ENCODE measurements around the gene CADPS. TPM values are rescaled to one million over a fixed set of nuclear protein-coding genes. Genes with fewer than 3 reads are reported as not detected.

The CADPS gene
- total RNA-seq, 1 donor: under 0.01 TPM

DNA sequence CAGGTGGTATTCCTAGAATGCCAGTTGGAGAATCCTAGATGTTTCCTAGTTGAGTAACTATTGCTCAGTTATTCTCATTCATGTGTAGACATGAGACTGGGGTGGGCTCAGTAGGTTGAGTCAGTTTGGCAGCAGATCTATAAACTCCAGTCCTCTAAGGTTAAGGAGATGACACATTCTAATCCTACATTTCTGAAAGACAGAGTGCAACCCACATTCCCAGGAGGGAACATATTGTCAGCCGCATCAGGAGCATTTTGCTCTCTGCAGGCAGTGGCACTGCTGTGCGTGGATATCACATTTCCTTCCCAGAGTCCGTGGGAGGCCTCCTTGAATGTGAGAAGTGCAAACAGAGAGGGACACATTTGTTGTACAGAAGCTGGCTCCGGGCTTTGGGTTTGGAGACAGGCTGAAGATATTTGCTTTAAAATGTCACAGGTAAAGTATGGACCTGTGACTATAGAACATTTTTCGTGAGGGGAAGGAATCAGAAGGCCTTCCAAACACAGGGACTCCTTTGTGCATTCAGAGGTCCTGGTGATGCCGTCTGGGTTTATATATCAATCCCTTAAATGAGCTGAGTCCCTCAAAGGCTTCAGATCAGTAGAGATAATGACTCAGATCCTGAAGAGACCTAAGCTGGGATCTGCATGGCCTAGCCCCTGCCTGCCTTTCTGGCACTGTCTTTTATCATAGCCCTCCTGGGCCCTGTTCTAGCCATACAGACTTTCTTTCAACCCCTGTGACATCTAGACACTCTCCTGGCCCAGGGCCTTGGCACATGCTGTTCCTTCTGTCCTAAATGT lies 156.5 kb downstream of the CADPS start:
- Histone ChIP-seq H3K4me1 (ENCODE audit: insufficient read depth, low read length) (no peaks in the 10 kb centered on the region), H3K9me3 (ENCODE audit: low read depth, low read length) (no peaks in the 10 kb centered on the region), H3K4me3 (ENCODE audit: low read length) (no peak overlapping the region), H3K27me3 (ENCODE audit: insufficient read depth, low read length) (no peaks in the 10 kb centered on the region)

GRCh38 chr3:62718011-62718410 lies 157.2 kb downstream of the CADPS start:
- H3K9me3 ChIP-seq (ENCODE audit: low read depth, low read length): no peaks in the 10 kb centered on the region
- no peaks in the 10 kb centered on the region for H3K4me1 ChIP-seq (ENCODE audit: insufficient read depth, low read length)
- no peaks in the 10 kb centered on the region for H3K27me3 ChIP-seq (ENCODE audit: insufficient read depth, low read length)
- no peak overlapping the region for H3K4me3 ChIP-seq (ENCODE audit: low read length)

- no peaks in the 10 kb centered on the region for H3K4me1 ChIP-seq (ENCODE audit: insufficient read depth, low read length)
- H3K9me3 ChIP-seq (ENCODE audit: low read depth, low read length): no peaks in the 10 kb centered on the region
- no peak overlapping the region for H3K4me3 ChIP-seq (ENCODE audit: low read length)
- H3K27me3 ChIP-seq (ENCODE audit: insufficient read depth, low read length): no peaks in the 10 kb centered on the region
Measured at GRCh38 chr3:62712746-62713145, 162.5 kb downstream of the CADPS start.

DNA sequence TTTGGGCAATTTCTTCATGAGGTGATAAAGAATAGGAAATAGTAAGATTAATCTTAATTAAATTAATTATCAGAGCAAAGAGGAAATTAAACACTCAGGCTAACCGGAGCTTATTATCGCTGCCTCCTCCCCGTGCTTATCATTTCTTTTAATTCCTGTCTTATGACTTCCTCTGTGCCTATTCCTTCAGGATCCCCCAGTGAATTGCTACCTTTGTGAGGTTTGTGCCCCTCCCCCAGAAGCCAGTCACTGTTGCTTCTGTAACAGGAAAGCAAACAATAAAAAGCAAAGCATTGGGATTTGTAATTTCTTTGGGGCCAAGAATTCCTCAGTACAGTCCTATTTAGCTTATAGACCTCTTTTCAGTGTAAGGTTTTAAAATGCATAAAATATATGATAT lies 164.5 kb downstream of the CADPS start:
- Histone ChIP-seq H3K4me1 (ENCODE audit: insufficient read depth, low read length) (no peaks in the 10 kb centered on the region), H3K27me3 (ENCODE audit: insufficient read depth, low read length) (no peaks in the 10 kb centered on the region), H3K9me3 (ENCODE audit: low read depth, low read length) (no peaks in the 10 kb centered on the region), H3K4me3 (ENCODE audit: low read length) (no peak overlapping the region)

GRCh38 chr3:62708638-62709373 lies 166.4 kb downstream of the CADPS start:
- Histone ChIP-seq H3K4me1 (ENCODE audit: insufficient read depth, low read length) (no peaks in the 10 kb centered on the region), H3K27me3 (ENCODE audit: insufficient read depth, low read length) (no peaks in the 10 kb centered on the region), H3K4me3 (ENCODE audit: low read length) (no peak overlapping the region), H3K9me3 (ENCODE audit: low read depth, low read length) (no peaks in the 10 kb centered on the region)

DNA sequence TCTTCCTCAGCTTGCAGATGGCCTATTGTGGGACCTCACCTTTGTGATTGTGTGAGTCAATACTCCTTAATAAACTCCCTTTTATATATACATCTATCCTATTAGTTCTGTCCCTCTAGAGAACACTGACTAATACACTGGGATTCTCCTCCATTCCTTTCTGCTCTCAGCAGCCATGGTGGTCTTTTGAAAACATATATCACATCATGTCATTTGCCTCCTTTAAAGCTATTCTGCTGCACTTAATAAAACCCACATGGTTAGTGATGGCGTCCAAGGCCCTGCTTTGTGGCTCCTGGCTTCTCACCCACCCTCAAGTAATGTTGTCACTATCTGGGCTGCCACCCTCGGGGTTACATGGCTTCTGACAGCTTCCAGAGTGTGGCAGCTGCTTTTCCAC lies 169.5 kb downstream of the CADPS start:
- Histone ChIP-seq H3K9me3 (ENCODE audit: low read depth, low read length) (no peaks in the 10 kb centered on the region), H3K4me3 (ENCODE audit: low read length) (no peak overlapping the region), H3K27me3 (ENCODE audit: insufficient read depth, low read length) (no peaks in the 10 kb centered on the region), H3K4me1 (ENCODE audit: insufficient read depth, low read length) (no peaks in the 10 kb centered on the region)

DNA sequence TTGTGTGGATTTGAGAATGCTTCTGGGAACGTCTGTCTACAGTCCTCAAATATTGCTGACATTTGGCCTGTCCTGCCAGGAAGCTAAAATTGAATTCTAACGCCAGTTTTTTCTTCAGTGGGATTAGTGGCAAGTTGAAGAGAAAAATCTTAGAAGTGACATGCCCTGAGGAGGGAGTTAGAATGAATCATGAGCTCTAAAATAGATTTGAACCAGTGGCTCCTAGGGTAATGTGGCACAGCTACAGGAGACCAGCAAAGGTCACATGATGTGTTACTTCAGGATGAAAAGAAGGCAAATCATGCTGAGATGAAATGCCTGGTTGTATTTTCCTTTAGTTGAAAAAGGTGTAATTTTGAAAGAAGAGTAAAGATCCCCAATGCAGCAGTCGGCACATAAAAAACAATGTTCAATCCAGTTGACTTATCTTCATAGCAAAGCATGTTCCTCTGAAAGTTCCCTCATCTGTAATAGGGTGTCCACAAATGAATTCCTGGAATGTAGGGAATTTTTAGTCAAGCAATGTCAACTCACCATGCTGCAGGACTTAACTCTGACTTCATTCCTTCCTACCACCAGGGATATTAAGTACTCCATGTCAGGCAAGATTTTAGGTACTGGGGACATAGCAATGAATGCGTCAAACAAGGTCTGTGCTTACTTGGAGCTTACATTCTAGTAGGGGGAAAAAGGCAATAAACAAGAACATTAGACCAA lies 171.6 kb downstream of the CADPS start:
- no peak overlapping the region for H3K4me3 ChIP-seq (ENCODE audit: low read length)

DNA sequence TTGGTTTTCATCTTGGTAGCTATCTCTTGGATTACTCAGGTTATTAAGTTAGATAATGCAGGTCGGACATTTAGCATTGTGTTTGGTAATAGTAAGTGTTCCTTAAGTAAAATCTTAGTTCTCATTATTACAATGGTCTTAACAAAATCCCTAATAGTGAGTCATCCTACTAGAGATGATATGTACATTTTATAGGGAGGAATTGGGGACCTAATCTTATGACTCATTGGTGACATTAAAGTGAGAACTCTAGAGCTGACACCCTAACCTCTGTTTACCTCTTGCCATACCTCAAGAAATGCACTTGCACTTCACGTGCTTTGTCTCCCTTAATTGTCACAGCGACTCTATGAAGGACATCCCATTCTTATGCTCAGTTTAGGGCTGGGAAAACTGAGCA lies 174.9 kb downstream of the CADPS start:
- H3K27me3 ChIP-seq (ENCODE audit: insufficient read depth, low read length): no peaks in the 10 kb centered on the region
- no peaks in the 10 kb centered on the region for H3K4me1 ChIP-seq (ENCODE audit: insufficient read depth, low read length)
- no peak overlapping the region for H3K4me3 ChIP-seq (ENCODE audit: low read length)
- H3K9me3 ChIP-seq (ENCODE audit: low read depth, low read length): no peaks in the 10 kb centered on the region

More for the DNA sequence above, 171.6 kb downstream of the CADPS start:
- no peaks in the 10 kb centered on the region for H3K9me3 ChIP-seq (ENCODE audit: low read depth, low read length)
- H3K4me1 ChIP-seq (ENCODE audit: insufficient read depth, low read length): no peaks in the 10 kb centered on the region
- H3K27me3 ChIP-seq (ENCODE audit: insufficient read depth, low read length): no peaks in the 10 kb centered on the region

- no peak overlapping the region for H3K4me3 ChIP-seq (ENCODE audit: low read length)
- no peaks in the 10 kb centered on the region for H3K4me1 ChIP-seq (ENCODE audit: insufficient read depth, low read length)
- H3K27me3 ChIP-seq (ENCODE audit: insufficient read depth, low read length): no peaks in the 10 kb centered on the region
- no peaks in the 10 kb centered on the region for H3K9me3 ChIP-seq (ENCODE audit: low read depth, low read length)
Measured at GRCh38 chr3:62699728-62700127, 175.5 kb downstream of the CADPS start.

GRCh38 chr3:62696011-62696410 lies 179.2 kb downstream of the CADPS start:
- no peaks in the 10 kb centered on the region for H3K27me3 ChIP-seq (ENCODE audit: insufficient read depth, low read length)
- no peak overlapping the region for H3K4me3 ChIP-seq (ENCODE audit: low read length)
- no peaks in the 10 kb centered on the region for H3K9me3 ChIP-seq (ENCODE audit: low read depth, low read length)
- no peaks in the 10 kb centered on the region for H3K4me1 ChIP-seq (ENCODE audit: insufficient read depth, low read length)

- Histone ChIP-seq H3K4me1 (ENCODE audit: insufficient read depth, low read length) (no peaks in the 10 kb centered on the region), H3K4me3 (ENCODE audit: low read length) (no peak overlapping the region), H3K9me3 (ENCODE audit: low read depth, low read length) (no peaks in the 10 kb centered on the region), H3K27me3 (ENCODE audit: insufficient read depth, low read length) (no peaks in the 10 kb centered on the region)
Measured at GRCh38 chr3:62688812-62689211, 186.4 kb downstream of the CADPS start.

GRCh38 chr3:62688050-62688449 lies 187.2 kb downstream of the CADPS start:
- Histone ChIP-seq H3K27me3 (ENCODE audit: insufficient read depth, low read length) (no peaks in the 10 kb centered on the region), H3K4me1 (ENCODE audit: insufficient read depth, low read length) (no peaks in the 10 kb centered on the region), H3K9me3 (ENCODE audit: low read depth, low read length) (no peaks in the 10 kb centered on the region), H3K4me3 (ENCODE audit: low read length) (no peak overlapping the region)

GRCh38 chr3:62686503-62687294 lies 188.5 kb downstream of the CADPS start:
- H3K27me3 ChIP-seq (ENCODE audit: insufficient read depth, low read length): no peaks in the 10 kb centered on the region
- H3K9me3 ChIP-seq (ENCODE audit: low read depth, low read length): no peaks in the 10 kb centered on the region
- H3K4me1 ChIP-seq (ENCODE audit: insufficient read depth, low read length): no peaks in the 10 kb centered on the region
- H3K4me3 ChIP-seq (ENCODE audit: low read length): no peak overlapping the region

DNA sequence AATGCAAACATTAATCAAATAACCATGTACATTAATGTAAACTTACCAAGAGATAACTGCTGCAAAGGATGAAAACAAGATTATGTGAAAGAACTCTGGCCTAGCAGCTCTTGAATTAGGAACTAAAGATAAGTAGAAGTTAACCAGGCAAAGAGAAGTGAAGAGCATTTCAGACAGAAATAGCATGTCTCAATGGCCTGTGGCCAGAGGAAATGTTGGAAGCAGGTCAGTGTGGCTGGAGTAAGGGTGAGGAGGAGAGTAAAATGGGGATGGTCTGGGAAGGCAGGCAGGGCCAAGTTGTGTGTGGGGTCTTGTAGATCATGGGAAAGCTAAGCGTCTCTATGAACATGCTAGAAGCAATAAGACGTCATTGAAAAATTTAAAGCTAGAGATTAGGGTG lies 192.4 kb downstream of the CADPS start:
- Histone ChIP-seq H3K4me1 (ENCODE audit: insufficient read depth, low read length) (no peaks in the 10 kb centered on the region), H3K4me3 (ENCODE audit: low read length) (no peak overlapping the region), H3K9me3 (ENCODE audit: low read depth, low read length) (no peaks in the 10 kb centered on the region), H3K27me3 (ENCODE audit: insufficient read depth, low read length) (no peaks in the 10 kb centered on the region)

GRCh38 chr3:62679988-62680387 lies 195.2 kb downstream of the CADPS start:
- no peaks in the 10 kb centered on the region for H3K4me1 ChIP-seq (ENCODE audit: insufficient read depth, low read length)
- no peaks in the 10 kb centered on the region for H3K27me3 ChIP-seq (ENCODE audit: insufficient read depth, low read length)
- H3K4me3 ChIP-seq (ENCODE audit: low read length): no peak overlapping the region
- H3K9me3 ChIP-seq (ENCODE audit: low read depth, low read length): no peaks in the 10 kb centered on the region

Measured in mononuclear cell (primary cell).